Measurements from ENCODE around the gene ANO8. TPM values are rescaled to one million over a fixed set of nuclear protein-coding genes. Genes with fewer than 3 reads are reported as not detected.

Gene ANO8
- total RNA-seq, 8 experiments from 2014 or later, result 1.3 to 18.0 (median 10.8) TPM

DNA sequence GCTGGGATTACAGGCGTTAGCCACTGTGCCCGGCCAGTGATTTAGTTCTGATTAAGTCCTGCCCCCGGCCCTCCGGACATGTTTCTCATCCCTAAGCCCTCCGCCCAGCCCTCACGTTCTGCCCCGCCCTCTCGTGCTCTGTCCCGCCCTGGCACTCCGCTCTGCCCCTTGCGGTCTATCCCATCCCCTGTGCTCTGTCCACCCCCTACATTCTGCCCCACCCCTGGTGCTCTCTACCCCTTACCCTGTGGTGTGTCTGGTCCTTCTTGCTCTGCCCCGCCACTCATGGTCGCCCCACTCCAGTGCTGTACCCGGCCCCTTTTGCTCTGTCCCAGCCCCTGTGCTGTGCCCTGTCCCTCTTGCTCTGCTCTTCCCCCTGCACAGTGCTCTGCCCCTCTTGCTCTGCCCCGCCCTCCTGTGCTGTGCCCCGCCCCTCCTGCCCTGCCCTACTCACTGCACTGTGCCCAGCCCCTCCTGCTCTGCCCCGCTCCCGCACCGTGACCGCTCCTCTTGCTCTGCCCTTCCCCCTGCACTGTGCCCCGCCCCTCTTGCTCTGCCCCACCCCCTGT is 5.7 kb upstream of the ANO8 start:
- Histone ChIP-seq H3K4me3 (no peak overlapping the region), H3K27ac (no peak overlapping the region), H3K4me1 (replicated peaks in 1 of 2) (peaks cover 4 to 8% of the 10 kb centered on the region in 2 donors)
- ATAC-seq (replicated peaks in 6 of 8), result peak in 5 of 8 experiments; percentile 4 to 29 (median 8)
- in situ Hi-C loops (cut with MboI; ENCODE audit: low pct_unique_long_range_greater_than_20kb in 2 of 9, low sequenced_read_pairs in 9 of 9, unreplicated experiment in 9 of 9), result no loop called here
- no CpG with 5 or more reads among the region's 21 CpGs for WGBS, 10 experiments

DNA sequence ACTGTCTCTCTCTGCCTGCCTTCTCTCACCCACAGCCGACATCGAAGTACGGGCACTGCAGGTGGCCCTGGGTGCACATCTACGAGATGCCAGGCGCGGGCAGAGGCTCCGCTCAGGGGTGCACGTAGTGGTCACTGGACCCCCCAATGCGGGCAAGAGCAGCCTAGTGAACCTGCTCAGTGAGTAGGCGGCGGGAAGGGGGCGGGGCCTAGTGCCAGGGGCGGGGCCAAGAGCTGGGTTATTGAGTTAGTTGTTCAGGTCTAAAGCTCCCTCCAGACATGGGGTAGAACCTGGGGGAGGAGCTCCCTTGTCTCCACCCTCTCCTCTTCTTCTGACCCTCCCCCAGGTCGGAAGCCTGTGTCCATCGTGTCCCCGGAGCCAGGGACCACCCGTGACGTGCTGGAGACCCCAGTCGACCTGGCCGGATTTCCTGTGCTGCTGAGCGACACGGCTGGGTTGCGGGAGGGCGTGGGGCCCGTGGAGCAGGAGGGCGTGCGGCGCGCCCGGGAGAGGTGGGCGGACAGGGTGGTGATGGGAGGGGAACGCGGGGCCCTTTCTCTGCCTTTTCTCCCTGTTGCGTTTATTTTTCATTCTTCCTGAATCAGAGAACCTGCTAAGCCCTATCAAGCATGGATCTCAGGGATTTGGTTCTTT is 4.6 kb upstream of the ANO8 start:
- no peak overlapping the region for H3K27ac ChIP-seq
- in situ Hi-C loops (cut with MboI; ENCODE audit: low pct_unique_long_range_greater_than_20kb in 2 of 9, low sequenced_read_pairs in 9 of 9, unreplicated experiment in 9 of 9), result no loop called here
- 80 to 100% (median 97%) methylated on average over 1 to 14 of the region's 34 CpGs; no CpG with 5 or more reads in 7 of the 10 experiments for WGBS, 10 experiments
- no peak for ATAC-seq (replicated peaks in 6 of 8)
- peaks cover 4 to 8% of the 10 kb centered on the region in 2 donors for H3K4me1 ChIP-seq (replicated peaks in 1 of 2)
- H3K4me3 ChIP-seq, result no peak overlapping the region

DNA sequence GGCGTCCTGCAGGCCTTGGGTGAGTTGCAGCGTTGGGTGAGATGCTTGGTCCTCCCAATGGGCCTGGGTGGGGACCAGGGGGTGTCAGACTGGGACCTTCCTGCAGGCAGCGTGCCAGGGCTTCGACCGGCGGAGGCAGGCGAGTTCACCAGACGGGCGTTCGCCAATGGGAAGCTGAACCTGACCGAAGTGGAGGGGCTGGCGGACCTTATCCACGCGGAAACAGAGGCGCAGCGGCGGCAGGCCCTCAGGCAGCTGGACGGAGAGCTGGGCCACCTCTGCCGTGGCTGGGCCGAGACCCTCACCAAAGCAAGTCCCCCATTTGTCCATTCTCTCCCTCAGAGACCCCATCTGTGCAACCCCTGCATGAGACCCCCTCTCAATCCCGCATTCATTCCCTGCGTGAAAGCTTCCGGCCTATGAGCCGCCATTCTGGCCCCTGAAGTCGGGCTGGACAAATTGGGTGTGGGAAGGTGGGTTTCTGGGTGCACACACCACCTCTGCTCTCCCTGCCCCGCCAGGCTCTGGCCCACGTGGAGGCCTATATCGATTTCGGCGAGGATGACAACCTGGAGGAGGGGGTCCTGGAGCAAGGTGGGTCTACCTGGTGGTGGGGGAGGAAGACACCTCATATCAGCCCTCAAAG is 3.9 kb upstream of the ANO8 start:
- Histone ChIP-seq H3K4me3 (peak overlapping the region; percentile 54 to 98 (median 86)), H3K27ac (no peak overlapping the region), H3K4me1 (replicated peaks in 1 of 2) (peaks cover 6 to 12% of the 10 kb centered on the region in 2 donors)
- in situ Hi-C loops (cut with MboI; ENCODE audit: low pct_unique_long_range_greater_than_20kb in 2 of 9, low sequenced_read_pairs in 9 of 9, unreplicated experiment in 9 of 9), result no loop called here
- ATAC-seq (replicated peaks in 6 of 8), result no peak
- WGBS, 10 experiments, result 85 to 100% (median 98%) methylated on average over 2 to 5 of the region's 30 CpGs; no CpG with 5 or more reads in 6 of the 10 experiments

DNA sequence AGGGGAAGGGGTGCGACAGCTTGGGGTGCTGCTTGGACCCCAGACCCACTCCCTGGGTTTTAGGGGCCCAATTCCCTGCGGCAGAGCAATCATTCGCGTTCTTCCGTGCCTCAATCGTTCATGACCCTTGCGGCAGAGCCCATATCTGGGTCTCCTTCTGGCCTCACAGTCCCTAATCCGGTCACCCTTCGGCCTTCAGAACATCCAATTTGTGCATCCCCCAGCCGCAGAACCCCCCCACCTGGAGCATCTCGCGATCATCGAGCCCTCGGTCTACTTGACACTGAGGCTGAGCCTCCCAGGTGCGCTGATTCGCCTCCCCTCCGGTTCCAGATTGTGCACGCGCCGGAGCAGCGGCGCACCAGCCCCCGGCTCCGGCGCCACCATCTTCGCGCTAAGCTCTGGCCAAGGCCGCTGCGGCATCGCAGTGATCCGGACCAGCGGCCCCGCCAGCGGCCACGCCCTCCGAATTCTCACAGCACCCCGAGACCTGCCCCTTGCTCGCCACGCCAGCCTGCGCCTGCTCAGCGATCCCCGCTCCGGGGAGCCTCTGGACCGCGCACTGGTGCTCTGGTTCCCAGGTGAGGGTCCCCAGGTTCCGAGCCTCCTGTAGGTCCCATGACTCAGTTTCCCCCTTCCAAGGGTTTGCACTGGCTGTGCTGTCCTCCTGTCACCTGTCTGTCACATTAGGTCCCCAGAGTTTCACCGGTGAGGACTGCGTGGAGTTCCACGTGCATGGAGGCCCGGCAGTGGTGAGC is 3.2 kb upstream of the ANO8 start:
- peak in 1 of 8 experiments; percentile 0 for ATAC-seq (replicated peaks in 6 of 8)
- 0 to 6% (median 3%) methylated on average over 1 to 26 of the region's 50 CpGs; no CpG with 5 or more reads in 6 of the 10 experiments for WGBS, 10 experiments

DNA sequence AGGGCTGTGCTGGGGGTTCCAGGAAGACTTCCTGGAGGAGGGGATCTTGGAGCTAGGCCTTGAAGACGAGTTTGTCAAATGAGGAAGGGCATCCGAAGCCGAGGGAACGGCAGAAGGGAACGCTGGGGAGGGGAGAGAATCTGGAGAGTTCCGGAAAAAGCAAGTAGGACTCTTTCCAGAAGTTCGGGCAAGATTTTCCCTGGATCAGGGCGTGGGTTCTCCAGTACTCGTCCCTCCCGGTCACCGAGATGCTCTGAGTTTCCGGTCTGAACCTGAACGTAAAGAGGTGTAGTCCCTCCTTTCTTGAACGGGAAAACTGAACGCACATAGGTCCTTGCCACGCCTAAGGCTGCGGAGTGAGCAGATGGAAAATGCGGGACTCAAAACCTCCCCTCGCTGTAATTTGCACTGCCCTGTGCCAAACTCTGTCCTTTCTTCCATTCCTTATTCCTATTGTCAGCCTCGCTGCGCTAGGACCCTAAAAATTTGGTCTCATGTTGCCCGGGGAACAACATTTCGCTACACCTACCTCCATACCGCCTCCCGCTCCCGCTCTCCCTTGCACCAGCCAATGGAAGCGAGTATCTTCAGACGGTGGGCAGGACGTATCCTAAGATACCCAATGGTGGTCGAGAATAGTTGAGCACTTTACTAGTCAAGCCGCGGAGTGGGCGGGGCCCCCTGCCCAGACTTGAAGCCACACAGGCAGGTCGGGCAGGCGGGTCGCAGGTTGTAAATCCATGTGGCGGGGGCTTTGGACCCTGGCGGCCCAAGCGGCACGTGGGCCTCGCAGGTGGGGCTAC is 2.4 kb upstream of the ANO8 start, which contains the start of gene GTPBP3:
GTPBP3 (plus strand) TSS at position 682 of the 803 bp plus-strand sequence; CDS start at position 741, 59 bp downstream.
- H3K4me3 ChIP-seq, result peak within 1 kb of the TSS; percentile 54 to 98 (median 86)
- 0 to 2% (median 0%) methylated on average over 1 to 17 of the region's 41 CpGs; no CpG with 5 or more reads in 1 of the 10 experiments for WGBS, 10 experiments
- ATAC-seq (replicated peaks in 6 of 8), result peak; percentile 72 to 85 (median 82)
- peaks cover 7 to 12% of the 10 kb centered on the region in 2 donors for H3K4me1 ChIP-seq (replicated peaks in 1 of 2)
- peak within 1 kb of the TSS; percentile 81 for H3K27ac ChIP-seq
- in situ Hi-C loops (cut with MboI; ENCODE audit: low pct_unique_long_range_greater_than_20kb in 2 of 9, low sequenced_read_pairs in 9 of 9, unreplicated experiment in 9 of 9), result no loop called here

More for the DNA sequence above, 3.2 kb upstream of the ANO8 start:
- peak overlapping the region; percentile 54 to 98 (median 86) for H3K4me3 ChIP-seq
- peaks cover 7 to 12% of the 10 kb centered on the region in 2 donors for H3K4me1 ChIP-seq (replicated peaks in 1 of 2)
- in situ Hi-C loops (cut with MboI; ENCODE audit: low pct_unique_long_range_greater_than_20kb in 2 of 9, low sequenced_read_pairs in 9 of 9, unreplicated experiment in 9 of 9), result no loop called here
- no peak overlapping the region for H3K27ac ChIP-seq

DNA sequence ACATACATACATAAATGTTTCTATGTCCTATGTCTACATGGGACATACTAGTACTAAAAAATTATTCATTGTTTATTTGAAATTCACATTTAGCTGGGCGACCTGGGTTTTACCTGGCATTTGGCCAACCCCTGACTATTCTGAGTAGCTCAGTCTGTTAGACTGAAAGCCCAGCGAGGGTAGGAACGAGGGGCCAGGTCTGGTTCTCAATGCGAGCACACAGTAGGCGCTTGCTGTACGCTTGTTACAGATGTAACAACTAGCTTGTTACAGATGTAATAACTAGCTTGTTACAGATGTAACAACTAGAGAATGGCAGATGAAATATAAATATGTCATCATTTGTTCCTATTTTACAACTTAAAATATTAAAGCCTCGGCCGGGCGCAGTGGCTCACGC is 920 bp upstream of the ANO8 start:
- no peak overlapping the region for H3K27ac ChIP-seq
- H3K4me3 ChIP-seq, result no peak overlapping the region
- H3K4me1 ChIP-seq (replicated peaks in 1 of 2), result peaks cover 7 to 12% of the 10 kb centered on the region in 2 donors
- no peak for ATAC-seq (replicated peaks in 6 of 8)
- in situ Hi-C loops (cut with MboI; ENCODE audit: low pct_unique_long_range_greater_than_20kb in 2 of 9, low sequenced_read_pairs in 9 of 9, unreplicated experiment in 9 of 9), result no loop called here
- 13 to 100% (median 84%) methylated on average over 1 to 10 of the region's 10 CpGs; no CpG with 5 or more reads in 2 of the 10 experiments for WGBS, 10 experiments

DNA sequence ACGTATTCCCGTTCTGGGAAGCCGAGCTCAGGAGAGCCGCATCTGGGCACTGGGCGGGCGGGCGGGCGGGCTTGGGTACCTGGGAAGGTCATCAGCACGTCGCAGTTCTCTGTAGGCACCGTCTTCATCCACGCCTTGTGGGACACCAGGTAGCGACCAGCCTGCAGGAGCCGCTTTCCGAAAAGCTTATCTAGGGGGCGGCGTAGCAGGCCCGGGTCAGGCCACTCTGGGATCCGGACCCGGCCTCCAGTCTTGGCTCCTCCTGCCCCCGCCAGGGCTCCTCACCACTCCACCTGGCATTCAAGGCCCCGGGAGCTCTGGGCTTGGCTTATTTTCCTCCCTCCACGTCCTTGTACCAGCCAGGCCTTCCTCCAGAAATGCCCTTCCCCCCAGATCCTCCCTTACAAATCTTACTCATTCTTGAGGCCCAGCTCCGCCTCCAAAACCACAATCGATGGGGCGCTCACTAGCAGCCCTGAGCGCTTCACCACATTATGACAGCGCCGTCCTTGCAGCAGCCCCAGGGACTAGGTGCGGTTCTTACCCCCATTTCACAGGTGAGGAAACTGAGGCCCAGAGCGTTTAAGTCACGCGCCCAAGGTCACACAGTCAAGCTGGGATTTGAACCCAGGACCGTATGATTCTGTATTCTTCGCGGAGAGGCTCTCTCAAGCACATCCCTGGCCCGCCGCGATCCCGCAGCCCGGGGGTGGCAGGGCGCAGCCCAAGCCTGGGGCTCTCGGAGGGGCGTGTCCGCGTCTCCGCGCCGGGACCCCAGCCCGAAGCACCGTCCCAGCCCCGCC is 843 bp downstream of the ANO8 start:
- H3K4me3 ChIP-seq, result peak overlapping the region; percentile 79 to 93 (median 89)
- 0 to 53% (median 25%) methylated on average over 2 to 13 of the region's 52 CpGs; no CpG with 5 or more reads in 1 of the 10 experiments for WGBS, 10 experiments
- in situ Hi-C loops (cut with MboI; ENCODE audit: low pct_unique_long_range_greater_than_20kb in 2 of 9, low sequenced_read_pairs in 9 of 9, unreplicated experiment in 9 of 9), result no loop called here
- ATAC-seq (replicated peaks in 6 of 8), result no peak
- H3K4me1 ChIP-seq (replicated peaks in 1 of 2), result peaks cover 10 to 15% of the 10 kb centered on the region in 2 donors
- H3K27ac ChIP-seq, result peak overlapping the region; percentile 81 to 85

DNA sequence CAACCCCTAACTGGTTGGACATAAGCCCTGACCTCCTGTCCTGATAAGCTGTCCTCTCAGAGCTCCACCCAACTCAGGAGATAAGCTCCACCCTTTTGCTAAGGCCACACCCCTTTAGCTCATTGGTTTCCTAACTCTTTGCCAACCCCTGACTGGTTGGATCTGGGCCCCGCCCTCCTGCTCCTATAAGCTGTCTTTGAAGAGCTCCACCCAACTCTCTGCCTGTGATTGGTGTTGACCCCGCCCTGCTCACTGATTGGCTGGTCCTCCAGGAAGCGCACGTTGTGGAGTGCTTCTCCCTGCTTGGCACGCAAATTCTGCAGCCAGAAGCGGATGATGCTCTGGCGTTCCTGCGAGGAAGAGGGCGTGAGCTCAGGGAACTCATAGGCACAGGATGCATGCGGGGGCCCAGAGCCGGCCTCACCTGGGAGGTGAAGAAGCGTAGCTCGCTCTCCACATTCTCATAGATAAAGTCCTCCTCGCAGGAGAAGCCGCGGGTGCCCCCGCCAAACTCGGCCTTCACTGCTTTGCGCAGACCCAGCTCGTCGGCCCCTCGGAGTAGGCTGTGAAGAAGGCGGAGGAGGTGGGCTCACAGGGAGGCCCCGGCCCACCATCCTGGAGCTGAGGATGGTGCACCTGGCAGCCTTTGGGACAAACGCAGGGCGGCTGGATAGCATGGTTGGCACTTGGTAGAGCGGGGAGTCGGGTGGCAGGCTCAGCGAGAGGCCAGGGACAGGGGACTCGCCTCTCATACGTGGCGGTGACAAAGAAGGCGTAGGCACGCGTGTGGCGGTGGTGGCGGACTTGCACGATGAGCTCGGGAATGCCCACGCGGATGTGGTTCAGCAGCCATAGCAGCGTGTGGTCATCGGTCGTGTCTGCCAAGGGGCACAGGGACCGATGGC is 1.7 kb downstream of the ANO8 start:
- peak overlapping the region in 2 of 5 donors; percentile 5 to 8 for H3K4me3 ChIP-seq
- ATAC-seq (replicated peaks in 6 of 8), result peak in 4 of 8 experiments; percentile 20 to 36 (median 33)
- in situ Hi-C loops (cut with MboI; ENCODE audit: low pct_unique_long_range_greater_than_20kb in 2 of 9, low sequenced_read_pairs in 9 of 9, unreplicated experiment in 9 of 9), result no loop called here
- WGBS, 10 experiments, result 70 to 100% (median 98%) methylated on average over 1 to 21 of the region's 45 CpGs; no CpG with 5 or more reads in 4 of the 10 experiments
- peaks cover 7 to 16% of the 10 kb centered on the region in 2 donors for H3K4me1 ChIP-seq (replicated peaks in 1 of 2)
- no peak overlapping the region for H3K27ac ChIP-seq

DNA sequence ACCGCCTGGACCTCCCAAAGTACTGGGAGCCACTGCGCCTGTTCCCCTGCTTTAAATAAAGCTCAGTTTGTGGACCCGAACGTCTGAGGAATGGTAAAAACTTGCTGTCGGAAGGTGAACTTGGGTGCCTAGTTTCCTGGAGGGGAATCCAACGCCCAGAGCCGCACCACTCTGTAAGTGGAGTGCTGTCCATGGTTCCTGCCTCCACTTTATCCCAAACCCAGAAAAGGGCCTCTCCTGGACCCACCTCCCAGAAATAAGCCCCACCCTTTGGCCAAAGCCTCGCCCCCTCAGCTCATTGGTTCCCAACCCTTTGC is 2.3 kb downstream of the ANO8 start:
- Histone ChIP-seq H3K27ac (no peak overlapping the region), H3K4me3 (no peak overlapping the region), H3K4me1 (replicated peaks in 1 of 2) (peaks cover 7 to 18% of the 10 kb centered on the region in 2 donors)
- 60 to 100% (median 86%) methylated on average over 1 to 5 of the region's 8 CpGs; no CpG with 5 or more reads in 5 of the 10 experiments for WGBS, 10 experiments
- in situ Hi-C loops (cut with MboI; ENCODE audit: low pct_unique_long_range_greater_than_20kb in 2 of 9, low sequenced_read_pairs in 9 of 9, unreplicated experiment in 9 of 9), result no loop called here
- ATAC-seq (replicated peaks in 6 of 8), result no peak

DNA sequence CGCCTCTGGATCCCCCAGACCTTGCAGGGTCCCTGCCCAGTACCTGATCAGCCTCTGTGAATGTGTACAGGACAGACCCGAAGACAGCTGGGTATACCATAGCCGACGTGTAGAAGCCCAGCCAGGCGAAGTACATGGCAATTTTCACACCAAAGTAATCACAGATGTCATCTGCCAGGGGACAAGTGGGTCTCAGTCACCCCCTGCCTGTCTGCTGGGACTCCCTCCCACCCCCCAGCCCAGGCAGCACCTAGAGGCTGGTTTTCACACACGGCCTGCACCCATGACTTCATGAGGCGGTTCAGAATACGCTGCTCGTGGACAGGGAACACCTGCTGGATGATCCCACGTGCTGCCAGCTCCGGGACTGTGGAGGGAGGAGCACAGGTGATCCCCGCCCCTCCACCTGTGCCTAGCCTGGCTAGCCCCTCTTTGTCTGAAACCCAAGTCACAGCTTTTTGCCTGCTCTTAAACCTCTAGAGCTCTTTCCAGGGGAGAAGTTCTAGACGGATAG is 3.6 kb downstream of the ANO8 start:
- Histone ChIP-seq H3K4me3 (no peak overlapping the region), H3K4me1 (replicated peaks in 1 of 2) (peaks cover 7 to 18% of the 10 kb centered on the region in 2 donors), H3K27ac (no peak overlapping the region)
- in situ Hi-C loops (cut with MboI; ENCODE audit: low pct_unique_long_range_greater_than_20kb in 2 of 9, low sequenced_read_pairs in 9 of 9, unreplicated experiment in 9 of 9), result no loop called here
- WGBS, 10 experiments, result 71 to 100% (median 100%) methylated on average over 1 to 4 of the region's 13 CpGs; no CpG with 5 or more reads in 5 of the 10 experiments
- no peak for ATAC-seq (replicated peaks in 6 of 8)

Measured in motor neuron (in vitro differentiated cells).